Nephron (organoid): Measurements from ENCODE around the gene SLCO3A1.
A peak's percentile ranks its signal among the peaks of the same experiment; 100 is the strongest.

ENCODE experiments used
- H3K27ac Mint-ChIP-seq, 3 experiments: 2 replicates each; pipeline ENCODE4 v1.8.0; 2020; ENCODE audit warnings: mixed read lengths in 3 of 3, mild to moderate bottlenecking in 2 of 3, moderate library complexity in 1 of 3
- H3K27me3 Mint-ChIP-seq: 2 replicates; pipeline ENCODE4 v1.8.0; 2021; ENCODE audit warnings: low read depth, mild to moderate bottlenecking, moderate library complexity, mixed read lengths
- H3K36me3 Mint-ChIP-seq: 2 replicates; pipeline ENCODE4 v1.8.0; 2020; ENCODE audit warnings: low read depth, mixed read lengths
- H3K4me1 Mint-ChIP-seq: 2 replicates; pipeline ENCODE4 v1.8.0; 2020; ENCODE audit warnings: mixed read lengths
- H3K4me3 Mint-ChIP-seq, 3 experiments: 2 replicates each; pipeline ENCODE4 v1.8.0; 2020; ENCODE audit warnings: mild to moderate bottlenecking in 3 of 3, mixed read lengths in 3 of 3, moderate library complexity in 2 of 3
- H3K9me3 Mint-ChIP-seq: 2 replicates; pipeline ENCODE4 v1.8.0; 2020; ENCODE audit warnings: mixed read lengths
- TF ChIP-seq, protein P1 (sequence below), 3 experiments: fragments of 200-600 bp; sonication (generic); IDR thresholded peaks; one replicate each; pipeline ENCODE4 v1.5.0; 2021; ENCODE audit warnings: antibody characterized with exemption in 3 of 3; ENCODE audit not compliant: unreplicated experiment in 3 of 3

The SLCO3A1 gene

DNA sequence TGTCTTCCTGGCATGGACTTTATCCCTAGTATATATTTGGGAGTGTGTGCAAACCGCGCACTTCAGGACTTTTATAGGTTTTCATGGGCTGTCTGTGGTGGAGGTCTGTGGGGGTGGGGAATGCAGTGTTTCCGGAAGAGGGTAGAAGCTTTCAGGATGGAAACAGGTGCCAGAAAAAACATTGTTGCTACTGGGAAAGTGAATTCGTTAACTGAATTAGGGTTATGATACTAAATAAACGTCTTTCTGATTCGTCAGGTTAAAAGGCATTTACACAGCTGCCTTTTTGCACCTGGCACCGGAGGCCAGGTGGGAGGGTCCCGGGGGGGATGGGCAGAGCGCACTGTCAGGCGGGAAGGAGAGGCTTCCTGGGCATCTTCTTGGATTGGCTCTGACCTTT lies 62.1 kb downstream of the SLCO3A1 start:
- H3K27me3 Mint-ChIP-seq: peaks cover 12% of the 10 kb centered on the region
- TF ChIP-seq, protein P1, sequence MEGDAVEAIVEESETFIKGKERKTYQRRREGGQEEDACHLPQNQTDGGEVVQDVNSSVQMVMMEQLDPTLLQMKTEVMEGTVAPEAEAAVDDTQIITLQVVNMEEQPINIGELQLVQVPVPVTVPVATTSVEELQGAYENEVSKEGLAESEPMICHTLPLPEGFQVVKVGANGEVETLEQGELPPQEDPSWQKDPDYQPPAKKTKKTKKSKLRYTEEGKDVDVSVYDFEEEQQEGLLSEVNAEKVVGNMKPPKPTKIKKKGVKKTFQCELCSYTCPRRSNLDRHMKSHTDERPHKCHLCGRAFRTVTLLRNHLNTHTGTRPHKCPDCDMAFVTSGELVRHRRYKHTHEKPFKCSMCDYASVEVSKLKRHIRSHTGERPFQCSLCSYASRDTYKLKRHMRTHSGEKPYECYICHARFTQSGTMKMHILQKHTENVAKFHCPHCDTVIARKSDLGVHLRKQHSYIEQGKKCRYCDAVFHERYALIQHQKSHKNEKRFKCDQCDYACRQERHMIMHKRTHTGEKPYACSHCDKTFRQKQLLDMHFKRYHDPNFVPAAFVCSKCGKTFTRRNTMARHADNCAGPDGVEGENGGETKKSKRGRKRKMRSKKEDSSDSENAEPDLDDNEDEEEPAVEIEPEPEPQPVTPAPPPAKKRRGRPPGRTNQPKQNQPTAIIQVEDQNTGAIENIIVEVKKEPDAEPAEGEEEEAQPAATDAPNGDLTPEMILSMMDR (IDR thresholded peaks at IDR 0.05; ENCODE audit: unreplicated experiment in 3 of 3): no peak
- H3K4me1 Mint-ChIP-seq: peaks cover 7% of the 10 kb centered on the region
- no peaks in the 10 kb centered on the region for H3K9me3 Mint-ChIP-seq
- no peak overlapping the region for H3K4me3 Mint-ChIP-seq
- peak overlapping the region in 1 of 3 experiments; percentile 38 for H3K27ac Mint-ChIP-seq
- H3K36me3 Mint-ChIP-seq: no peaks in the 10 kb centered on the region

DNA sequence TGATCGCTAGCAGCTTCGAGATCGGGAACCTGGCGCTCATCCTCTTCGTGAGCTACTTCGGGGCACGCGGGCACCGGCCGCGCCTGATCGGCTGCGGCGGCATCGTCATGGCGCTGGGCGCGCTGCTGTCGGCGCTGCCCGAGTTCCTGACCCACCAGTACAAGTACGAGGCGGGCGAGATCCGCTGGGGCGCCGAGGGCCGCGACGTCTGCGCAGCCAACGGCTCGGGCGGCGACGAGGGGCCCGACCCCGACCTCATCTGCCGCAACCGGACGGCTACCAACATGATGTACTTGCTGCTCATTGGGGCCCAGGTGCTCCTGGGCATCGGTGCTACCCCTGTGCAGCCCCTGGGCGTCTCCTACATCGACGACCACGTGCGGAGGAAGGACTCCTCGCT lies 62.5 kb downstream of the SLCO3A1 start:
- Mint-ChIP-seq H3K4me1 (peaks cover 7% of the 10 kb centered on the region), H3K4me3 (no peak overlapping the region), H3K9me3 (no peaks in the 10 kb centered on the region), H3K27me3 (peaks cover 12% of the 10 kb centered on the region), H3K27ac (no peak overlapping the region), H3K36me3 (no peaks in the 10 kb centered on the region)
- TF ChIP-seq, protein P1 (IDR thresholded peaks at IDR 0.05; ENCODE audit: unreplicated experiment in 3 of 3): no peak

DNA sequence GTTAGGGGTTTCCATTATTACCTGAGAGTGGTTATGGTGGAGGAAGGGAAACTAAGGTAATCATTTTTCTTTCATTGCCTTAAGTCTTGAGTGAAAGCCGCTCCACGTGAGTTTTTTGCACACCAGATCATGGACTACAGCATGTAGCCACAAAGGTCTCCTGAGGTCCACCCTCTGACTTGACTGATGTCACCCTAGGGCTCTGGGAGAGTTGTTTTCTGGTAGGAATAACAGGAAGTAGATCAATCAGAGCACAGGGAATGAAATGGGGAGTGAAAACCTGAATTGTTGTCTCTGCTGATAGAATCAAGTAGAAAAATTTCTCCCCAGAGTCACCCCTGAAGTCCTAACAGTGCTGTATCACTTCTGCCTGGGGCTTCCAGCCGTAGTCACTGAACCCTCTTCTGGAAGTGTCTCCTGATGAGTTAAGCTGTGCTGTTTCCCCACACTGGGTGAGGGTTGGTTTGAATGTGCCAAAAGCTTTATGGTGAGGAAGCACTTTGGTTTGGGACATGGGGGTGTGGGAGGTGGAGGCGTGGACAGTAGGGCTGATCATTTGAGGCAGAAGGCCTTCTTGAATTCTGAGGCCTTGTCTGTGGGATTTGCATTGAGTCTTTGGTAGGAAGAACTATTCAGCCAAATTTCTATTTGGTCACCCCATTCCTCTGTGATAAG lies 64.3 kb downstream of the SLCO3A1 start:
- no peak overlapping the region for H3K27ac Mint-ChIP-seq
- peaks cover 18% of the 10 kb centered on the region for H3K4me1 Mint-ChIP-seq
- peaks cover 19% of the 10 kb centered on the region for H3K27me3 Mint-ChIP-seq
- H3K36me3 Mint-ChIP-seq: no peaks in the 10 kb centered on the region
- H3K9me3 Mint-ChIP-seq: no peaks in the 10 kb centered on the region
- no peak overlapping the region for H3K4me3 Mint-ChIP-seq
- TF ChIP-seq, protein P1 (IDR thresholded peaks at IDR 0.05; ENCODE audit: unreplicated experiment in 3 of 3): no peak

DNA sequence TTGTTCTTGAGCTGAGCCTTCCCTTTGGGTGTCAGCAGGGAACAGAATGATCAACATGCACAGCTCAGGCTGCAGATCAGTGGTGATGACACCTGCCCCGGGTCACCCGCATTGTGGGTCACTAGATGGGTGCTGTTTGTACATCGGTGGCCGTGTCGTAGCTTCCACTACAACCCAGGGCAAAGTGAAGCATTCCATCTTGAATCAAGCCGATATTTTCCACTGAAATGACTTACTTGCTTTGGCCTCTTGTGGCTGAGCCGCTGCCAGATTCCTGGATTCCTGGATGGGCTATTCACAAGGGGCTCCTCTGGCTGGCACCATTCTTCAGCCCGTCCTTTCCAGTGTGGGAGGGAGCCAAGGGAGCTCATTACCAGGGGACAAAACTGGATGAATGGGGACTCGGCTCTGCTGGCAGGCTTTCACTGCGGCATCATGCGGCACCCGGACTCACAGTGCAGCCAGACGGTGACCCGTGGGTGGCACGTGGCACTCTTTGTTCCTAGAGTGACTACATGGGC lies 65.6 kb downstream of the SLCO3A1 start:
- H3K9me3 Mint-ChIP-seq: no peaks in the 10 kb centered on the region
- peaks cover 27% of the 10 kb centered on the region for H3K4me1 Mint-ChIP-seq
- H3K4me3 Mint-ChIP-seq: no peak overlapping the region
- no peak overlapping the region for H3K27ac Mint-ChIP-seq
- no peaks in the 10 kb centered on the region for H3K36me3 Mint-ChIP-seq
- H3K27me3 Mint-ChIP-seq: peaks cover 14% of the 10 kb centered on the region
- TF ChIP-seq, protein P1 (IDR thresholded peaks at IDR 0.05; ENCODE audit: unreplicated experiment in 3 of 3): no peak

DNA sequence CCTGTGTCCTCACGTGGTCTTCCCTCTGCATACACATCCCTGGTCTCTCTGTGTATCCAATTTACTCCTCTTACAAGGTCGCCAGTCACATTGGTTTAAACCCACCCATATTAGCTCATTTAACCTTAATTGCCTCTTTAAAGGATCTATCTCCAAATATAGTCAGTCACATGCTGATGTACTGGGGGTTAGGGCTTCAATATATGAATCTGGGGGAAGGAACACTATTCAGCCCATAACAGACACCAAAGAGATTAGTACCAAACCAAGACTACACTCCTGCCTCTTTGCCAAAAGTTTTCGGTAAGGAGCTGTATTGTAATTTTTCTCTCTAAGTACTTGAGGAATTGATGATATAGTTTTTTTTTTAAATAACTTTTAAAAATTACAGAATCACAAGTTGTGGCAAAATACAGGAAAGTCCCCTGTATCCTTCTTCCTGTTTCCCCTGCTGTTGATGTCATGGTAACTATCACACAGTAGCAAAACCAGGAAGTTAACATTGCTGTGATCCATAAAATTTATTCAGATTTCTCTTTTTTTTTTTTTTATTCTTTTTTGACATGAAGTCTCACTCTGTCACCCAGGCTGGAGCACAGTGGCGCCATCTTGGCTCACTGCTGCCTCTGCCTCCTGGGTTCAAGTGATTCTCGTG lies 67.8 kb downstream of the SLCO3A1 start:
- TF ChIP-seq, protein P1 (IDR thresholded peaks at IDR 0.05; ENCODE audit: unreplicated experiment in 3 of 3): no peak
- Mint-ChIP-seq H3K36me3 (no peaks in the 10 kb centered on the region), H3K27me3 (peaks cover 20% of the 10 kb centered on the region), H3K27ac (peak overlapping the region in 1 of 3 experiments; percentile 19), H3K4me1 (peaks cover 29% of the 10 kb centered on the region), H3K9me3 (no peaks in the 10 kb centered on the region), H3K4me3 (no peak overlapping the region)
